ENCODE measurements around the gene SNPH.

The SNPH gene

DNA sequence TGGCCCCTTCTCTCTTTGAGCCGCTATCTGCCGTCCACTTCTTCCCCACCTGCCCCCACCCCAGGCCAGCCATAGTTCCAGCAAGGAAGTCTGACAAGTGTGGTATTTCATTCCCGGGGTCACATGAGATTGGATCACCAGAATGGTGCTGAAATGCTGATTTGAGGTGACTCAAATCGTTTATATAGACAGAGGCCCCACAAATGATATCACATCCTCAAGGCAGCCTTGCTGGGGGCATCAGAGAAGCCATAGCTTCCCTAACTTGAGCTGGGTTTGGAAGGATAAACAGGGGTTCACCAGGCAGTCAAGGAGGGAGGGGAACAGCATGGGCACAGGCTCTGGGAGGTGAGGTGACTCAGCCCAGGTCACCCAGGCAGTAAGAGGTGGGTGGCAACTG, 53.0 kb downstream of the SNPH start:
- H3K4me3 ChIP-seq (ENCODE audit: low read length): no peak overlapping the region
- DNase-seq (ENCODE audit: low read depth, low spot score): no peak

DNA sequence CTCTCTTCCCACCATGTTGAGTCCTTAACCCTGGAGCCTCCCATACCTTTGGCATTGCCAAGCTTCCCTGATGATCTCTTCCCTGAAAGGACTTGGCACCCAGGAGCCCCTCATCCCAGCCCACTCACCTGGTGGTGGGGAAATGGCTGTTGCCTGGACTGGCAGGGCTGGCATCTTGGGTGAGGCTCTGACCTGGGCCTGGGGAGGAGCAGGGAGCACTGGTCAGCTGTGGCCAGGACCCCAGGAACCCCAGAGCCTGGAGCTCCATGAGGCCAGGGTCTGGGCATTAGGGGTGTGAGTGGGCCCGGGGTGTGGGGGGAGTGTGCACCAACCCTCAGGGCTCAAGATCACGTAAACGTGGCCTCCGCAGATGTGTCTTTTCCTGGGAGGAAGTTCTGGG, 53.4 kb downstream of the SNPH start:
- DNase-seq (ENCODE audit: low read depth, low spot score): no peak
- H3K4me3 ChIP-seq (ENCODE audit: low read length): no peak overlapping the region

DNA sequence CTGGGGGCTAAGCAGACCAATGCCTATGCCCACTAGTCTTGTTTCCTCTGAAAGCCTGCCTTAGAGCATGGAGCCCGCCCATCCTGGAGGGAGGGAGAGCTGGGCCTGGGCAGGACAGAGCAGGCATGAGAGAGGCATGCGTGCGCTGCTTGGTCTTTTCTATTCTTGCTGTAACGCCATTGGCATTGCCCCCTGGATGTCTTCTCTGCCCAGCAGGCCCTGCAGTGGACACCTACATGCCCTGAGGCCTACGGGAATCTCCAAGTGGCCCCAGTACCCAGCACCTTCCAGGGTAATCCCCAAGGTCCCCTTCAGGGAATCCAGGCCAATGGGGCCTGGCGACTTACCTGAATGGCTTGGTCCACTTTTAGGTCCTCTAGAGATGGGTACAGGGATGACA, 53.9 kb downstream of the SNPH start:
- H3K4me3 ChIP-seq (ENCODE audit: low read length): no peak overlapping the region
- DNase-seq (ENCODE audit: low read depth, low spot score): no peak

DNA sequence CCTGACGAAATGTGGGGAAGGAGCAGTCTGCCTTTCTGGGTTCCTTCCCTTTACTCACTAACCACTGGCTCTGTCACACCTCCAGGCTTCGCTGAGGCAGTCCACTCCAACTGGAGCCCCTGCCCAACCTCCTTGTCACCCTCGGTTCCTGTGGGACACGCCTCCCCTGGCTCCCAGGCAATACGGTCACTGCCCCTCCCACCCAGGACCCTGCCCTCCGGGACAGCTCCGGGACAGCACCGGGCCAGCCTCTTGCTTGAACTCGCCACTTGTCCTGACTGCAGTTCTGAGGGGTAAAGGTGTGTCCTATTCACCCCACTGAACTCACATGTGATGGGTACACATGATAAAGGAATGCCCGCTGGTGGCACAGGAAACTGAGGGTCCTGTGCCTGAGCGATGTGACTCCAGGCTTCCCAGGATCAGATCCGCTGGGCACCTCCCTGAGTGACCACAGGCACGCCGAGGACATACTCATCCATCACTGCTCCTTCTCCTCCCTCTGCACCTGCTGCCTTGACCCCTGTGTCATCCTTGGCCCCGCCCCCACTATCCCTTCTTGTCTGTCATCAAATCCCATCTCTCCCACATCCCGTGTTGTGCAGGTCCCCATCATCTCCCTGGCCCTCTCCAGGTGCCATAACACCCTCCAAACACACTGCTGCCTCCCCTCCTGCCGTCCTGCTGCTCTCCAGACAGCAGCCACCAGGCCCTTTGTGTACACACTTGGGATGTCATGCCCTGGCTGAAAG, 55.0 kb downstream of the SNPH start:
- no peak overlapping the region for H3K4me3 ChIP-seq (ENCODE audit: low read length)
- DNase-seq (ENCODE audit: low read depth, low spot score): no peak

DNA sequence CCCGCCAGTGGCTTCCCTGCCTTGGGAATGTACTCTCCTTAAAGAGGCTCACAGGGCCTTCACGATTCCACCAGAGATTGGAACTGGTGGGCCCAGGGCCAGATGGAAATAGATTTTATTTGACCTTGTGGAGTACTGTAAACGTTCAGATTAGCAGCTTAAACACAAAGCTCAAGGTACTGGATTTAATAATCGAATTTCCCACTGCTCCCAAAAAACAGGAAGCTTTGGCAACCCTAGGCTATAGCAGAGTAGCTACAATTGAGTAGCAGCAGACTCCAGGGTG, 55.5 kb downstream of the SNPH start:
- DNase-seq (ENCODE audit: low read depth, low spot score): no peak

DNA sequence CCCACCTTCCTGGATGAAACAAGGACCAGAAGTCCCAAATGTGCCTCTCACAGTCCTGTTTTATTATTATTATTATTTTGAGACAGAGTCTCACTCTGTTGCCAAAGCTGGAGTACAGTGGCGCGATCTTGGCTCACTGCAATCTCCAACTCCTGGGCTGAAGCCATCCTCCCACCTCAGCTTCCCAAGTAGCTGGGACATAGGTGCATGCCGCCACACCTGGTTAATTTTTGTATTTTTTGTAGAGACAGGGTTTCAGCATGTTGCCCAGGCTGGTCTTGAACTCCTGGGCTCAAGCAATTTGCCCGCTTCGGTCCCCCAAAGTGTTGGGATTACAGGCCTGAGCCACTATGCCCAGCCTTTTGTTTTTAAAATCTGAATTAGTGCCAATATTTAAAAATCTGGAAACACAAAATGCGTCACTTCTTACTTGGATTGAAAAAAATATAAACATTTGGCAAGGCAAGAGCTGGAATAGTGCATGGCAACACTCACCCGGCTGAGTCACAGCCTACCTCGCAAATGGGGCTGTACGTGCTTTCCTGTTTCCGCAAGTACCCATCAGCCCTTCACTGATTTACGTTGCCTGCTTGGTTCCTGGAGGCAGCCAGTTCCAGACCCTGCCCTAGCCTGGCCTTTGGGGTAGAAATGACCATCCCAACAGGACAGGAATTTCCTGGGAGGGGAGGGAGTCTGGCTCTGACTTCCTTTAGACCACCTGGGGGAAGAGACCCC, 56.6 kb downstream of the SNPH start:
- H3K4me3 ChIP-seq (ENCODE audit: low read length): no peak overlapping the region
- no peak for DNase-seq (ENCODE audit: low read depth, low spot score)

More for the DNA sequence above, 55.5 kb downstream of the SNPH start:
- no peak overlapping the region for H3K4me3 ChIP-seq (ENCODE audit: low read length)

DNA sequence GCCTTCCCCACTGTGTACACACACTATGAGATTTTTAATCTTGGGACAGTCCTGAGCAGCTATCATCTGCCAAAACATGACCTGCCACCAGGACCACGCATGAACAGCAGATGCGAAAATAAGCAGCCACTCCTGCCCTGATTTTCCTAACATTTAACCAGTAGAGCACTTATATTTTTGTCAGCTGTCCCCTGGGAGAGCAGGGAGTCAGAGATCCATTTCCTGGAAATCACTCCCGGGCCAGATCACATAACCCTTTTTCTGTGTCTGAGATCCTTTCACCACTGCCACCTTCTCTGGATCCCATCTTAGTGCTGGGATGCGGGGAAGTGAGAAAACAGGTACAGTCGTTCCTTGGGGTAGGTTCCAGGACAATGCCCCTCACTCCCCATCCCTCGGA, 57.2 kb downstream of the SNPH start:
- DNase-seq (ENCODE audit: low read depth, low spot score): no peak
- H3K4me3 ChIP-seq (ENCODE audit: low read length): no peak overlapping the region

DNA sequence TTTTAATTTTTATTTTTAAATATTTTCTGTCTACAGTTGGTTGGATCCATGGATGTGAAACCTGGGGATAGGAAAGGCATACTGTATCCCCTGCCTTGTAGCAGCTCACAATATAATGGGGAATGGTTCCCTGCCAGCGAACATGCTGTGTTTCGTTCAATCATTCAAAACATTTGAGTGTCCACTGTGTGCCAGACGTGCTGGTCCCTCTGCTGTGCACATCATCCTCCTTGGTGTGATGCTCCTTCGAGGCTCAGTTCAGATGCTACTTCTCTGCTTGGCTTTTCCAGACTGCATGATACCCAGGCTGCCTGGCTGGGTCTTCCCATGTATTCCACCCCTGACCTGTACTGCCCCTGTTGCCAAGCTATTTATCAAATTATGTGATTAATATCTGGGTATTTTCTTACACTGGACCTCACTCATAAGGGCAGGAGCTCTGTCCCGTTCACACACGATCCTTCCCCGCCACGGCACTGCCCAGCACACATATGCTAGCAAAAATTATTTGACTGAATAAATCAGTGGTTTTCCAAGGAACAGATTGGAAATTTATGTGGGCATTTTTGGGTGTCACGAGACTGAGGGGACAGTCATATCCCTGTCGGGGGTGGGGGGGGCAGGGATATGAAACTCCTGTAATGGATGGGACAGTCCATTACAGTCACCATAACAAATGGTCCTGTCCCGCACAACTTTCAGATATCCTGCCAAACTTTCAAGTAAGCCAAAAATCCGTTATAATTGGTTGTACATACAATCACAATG, 57.9 kb downstream of the SNPH start:
- no peak for DNase-seq (ENCODE audit: low read depth, low spot score)
- H3K4me3 ChIP-seq (ENCODE audit: low read length): no peak overlapping the region

DNA sequence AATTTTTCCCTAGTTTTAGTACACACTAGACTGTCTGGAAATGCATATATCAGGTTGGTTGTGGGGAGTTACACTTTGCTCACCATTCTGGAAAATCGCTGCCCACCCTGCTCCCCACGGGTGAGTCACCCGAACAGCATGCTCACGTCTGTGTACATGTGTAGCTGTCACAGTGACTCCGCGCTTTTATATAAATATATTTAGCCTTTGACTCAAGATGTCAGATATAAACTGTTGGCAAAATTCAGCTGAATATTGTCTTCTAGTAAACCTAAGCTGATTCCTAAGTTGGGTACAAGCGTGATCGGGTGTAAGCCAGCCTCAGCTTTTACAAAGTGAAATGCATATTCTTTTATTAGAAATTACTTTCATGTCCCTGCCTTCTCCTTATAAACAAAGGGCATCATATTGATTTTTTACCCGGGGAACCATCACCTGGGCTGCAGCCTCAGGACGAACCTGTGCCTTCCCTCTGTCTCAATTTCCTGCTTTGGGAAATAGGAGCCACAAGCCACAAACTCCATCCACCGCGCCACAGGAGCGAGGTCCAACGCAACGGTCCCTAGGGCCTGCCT, 58.6 kb downstream of the SNPH start:
- DNase-seq (ENCODE audit: low read depth, low spot score): no peak
- H3K4me3 ChIP-seq (ENCODE audit: low read length): peak overlapping the region; percentile 95

DNA sequence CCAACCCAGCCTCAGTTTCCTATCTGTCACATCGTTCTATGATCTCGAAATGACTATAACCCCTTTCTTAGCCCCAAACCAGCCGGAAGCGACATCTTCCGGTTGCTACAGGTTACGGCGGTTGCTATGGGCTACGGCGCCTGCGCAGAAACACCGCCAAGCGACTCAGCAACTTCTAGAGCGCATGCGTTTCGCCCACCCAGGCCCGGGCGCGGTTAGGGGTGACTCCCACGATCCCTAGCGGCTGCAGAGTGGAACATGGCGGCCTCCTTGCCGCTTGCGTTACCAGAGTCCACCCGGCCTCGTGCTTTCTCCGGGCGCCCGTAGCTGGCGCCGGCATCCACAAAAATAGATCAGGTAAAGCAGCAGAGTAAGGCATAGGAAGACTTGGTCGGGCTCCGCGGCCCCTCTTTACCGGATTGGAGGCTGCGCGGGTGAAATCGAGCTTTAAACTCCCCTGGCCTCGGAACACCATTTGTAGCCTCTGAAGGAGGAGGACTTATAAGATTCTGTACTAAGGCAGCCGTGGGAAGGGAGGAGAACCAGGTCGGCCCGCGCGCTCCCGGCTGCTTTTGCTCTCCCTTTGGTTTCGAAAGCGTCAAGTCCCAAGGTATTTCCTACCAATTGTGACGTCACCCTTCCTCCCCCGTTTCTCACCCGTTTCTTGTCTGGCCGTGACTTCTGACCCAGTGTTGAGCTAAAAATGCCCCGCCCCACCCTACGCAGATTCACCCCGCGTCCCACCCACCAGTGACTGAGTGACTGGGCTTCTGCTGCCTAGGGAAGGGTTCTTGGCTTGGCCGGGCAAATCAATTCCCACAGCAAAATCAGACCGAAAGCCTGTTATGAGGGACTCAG, 59.3 kb downstream of the SNPH start:
- DNase-seq (ENCODE audit: low read depth, low spot score): peak; percentile 93
- peak overlapping the region; percentile 95 for H3K4me3 ChIP-seq (ENCODE audit: low read length)

DNA sequence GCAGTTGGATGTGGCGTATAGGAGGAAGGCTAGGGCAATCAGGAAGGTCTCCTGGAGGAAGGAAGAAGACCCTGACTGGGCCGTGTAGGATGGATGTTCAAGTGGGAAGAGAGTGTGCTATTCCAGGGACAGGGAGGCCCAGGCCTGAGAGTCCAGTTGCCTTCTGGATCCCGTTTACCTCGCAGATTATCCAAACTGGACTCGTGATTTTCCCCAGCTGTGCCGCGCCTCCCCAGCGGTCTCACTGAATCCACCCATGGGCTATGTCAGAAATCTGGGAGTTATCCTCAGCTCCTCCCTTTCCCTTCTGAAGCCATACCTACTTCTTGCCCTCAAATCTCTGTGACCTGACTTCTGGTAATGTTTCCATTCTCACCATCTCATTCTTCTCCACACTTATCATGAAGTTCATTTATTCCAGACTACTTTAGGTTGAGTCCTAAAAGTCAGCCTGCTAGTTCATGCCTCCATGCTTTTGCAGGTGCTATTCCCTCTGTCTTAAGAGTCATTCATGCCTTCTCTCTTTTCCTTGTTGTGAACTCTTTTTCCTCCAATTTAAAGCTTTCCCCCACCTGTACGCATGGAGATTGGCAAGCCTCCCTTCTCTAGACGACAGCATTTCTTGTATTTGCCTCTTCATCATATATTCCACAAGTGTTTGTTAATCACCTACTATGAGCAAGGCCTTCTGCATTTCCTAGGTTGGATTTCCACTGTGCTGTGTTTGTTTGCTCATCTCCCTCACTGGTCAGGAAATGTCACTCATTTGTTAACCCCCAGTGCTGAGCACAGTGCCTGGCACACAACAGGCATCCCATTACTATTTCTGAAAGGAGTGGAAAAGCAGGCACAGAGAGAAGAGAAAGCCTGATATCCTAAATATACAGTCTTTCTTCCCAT, 60.2 kb downstream of the SNPH start:
- peak overlapping the region; percentile 95 for H3K4me3 ChIP-seq (ENCODE audit: low read length)
- no peak for DNase-seq (ENCODE audit: low read depth, low spot score)

DNA sequence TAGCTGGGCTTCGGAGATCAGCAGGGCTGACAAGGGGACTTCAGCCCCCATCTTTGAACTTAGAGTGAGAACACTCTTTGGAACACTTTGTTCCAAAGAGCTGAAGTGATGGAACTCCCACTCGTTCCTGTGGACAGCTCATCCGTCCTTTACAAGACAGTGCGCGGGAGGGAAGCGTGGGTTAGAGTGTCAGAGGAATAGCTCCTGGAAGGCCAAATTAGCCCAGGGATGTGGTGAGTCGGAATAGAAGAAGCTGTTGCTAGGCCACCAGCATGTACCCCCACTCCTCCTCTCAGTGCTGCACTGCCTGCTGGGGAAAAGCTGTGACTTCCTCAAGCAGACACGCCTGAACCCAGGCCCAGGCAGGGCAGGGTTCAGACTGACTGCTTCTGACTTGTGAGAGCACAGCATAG, 61.2 kb downstream of the SNPH start:
- H3K4me3 ChIP-seq (ENCODE audit: low read length): no peak overlapping the region
- no peak for DNase-seq (ENCODE audit: low read depth, low spot score)

DNA sequence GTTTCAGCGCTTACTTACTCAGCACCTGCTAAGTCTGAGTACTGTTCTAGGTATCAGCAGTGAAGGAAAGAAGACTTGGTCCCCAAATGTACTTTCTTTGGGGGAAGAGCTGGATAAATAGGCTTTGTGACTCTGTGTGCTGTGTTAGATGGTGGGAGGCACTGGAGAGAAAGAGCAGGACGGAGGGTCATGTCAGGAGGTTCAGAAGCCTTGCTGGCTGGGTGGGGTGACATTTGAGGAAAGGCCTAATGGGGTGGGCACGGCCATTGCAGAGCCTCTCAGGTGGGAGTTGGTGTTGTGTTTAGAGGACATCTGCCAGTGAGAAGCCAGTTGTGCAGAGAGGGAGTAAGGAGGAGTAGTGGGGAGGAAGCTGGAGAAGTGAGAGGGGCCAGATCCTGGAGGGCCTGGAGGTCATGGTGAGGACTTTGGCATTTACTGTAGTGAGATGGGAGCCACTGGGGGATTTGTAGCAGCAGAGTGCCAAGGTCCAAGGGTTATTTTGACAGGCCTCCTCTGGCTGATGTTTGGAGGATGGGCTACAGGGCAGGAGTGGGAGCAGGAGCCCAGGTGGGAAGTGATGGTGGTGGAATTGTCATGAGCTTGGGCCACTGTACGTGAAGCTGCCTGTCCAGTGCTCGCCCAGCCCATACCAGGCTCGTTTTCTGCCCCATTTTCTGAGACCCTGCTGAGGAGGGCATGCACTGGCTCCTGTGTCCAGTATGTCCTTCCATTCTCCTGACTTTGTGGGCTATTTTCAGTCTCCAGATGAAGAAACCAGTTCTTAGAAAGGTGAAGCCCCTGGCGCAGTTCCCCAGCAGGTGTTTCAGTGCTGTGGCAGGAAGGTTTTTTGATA, 62.0 kb downstream of the SNPH start:
- no peak overlapping the region for H3K4me3 ChIP-seq (ENCODE audit: low read length)
- DNase-seq (ENCODE audit: low read depth, low spot score): no peak

DNA sequence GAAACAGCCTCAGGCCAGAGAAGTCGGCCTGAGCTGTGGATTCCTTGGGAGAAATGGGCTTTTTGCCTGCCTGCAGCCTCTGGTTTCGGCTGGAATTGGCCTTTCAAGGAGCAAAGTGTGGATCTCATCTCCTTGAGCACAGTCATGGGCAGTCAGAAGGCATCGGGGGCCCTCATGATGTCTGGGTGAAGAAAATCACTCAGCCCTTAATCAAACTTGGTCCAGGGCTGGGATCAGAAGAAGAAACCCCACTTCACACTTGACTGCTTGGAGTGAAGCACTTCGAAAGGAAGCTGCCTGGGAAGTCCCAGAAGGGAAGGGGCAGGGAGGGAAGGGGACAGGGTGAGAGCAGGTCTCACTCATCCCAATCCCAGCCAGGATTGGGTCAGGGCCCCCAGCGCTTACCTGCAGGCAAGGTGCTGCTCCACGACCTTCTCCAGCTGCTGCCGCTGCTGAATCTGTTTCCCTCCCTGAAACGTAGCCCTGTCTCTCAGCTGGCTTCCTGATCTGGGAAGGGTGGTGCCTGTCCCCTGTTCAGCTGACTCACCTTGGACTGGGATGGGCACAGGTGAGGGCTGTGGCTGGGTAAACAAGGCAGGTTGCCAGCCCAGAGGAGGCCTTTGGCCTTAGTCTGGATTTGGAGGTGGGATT, 62.7 kb downstream of the SNPH start, which contains the start of gene SDCBP2:
Gene SDCBP2 (minus strand): TSS at position 460 of the 651 bp plus-strand sequence. CDS start 8,723 bp downstream, outside the sequence.
- H3K4me3 ChIP-seq (ENCODE audit: low read length): no peak within 1 kb of the TSS
- no peak for DNase-seq (ENCODE audit: low read depth, low spot score)

DNA sequence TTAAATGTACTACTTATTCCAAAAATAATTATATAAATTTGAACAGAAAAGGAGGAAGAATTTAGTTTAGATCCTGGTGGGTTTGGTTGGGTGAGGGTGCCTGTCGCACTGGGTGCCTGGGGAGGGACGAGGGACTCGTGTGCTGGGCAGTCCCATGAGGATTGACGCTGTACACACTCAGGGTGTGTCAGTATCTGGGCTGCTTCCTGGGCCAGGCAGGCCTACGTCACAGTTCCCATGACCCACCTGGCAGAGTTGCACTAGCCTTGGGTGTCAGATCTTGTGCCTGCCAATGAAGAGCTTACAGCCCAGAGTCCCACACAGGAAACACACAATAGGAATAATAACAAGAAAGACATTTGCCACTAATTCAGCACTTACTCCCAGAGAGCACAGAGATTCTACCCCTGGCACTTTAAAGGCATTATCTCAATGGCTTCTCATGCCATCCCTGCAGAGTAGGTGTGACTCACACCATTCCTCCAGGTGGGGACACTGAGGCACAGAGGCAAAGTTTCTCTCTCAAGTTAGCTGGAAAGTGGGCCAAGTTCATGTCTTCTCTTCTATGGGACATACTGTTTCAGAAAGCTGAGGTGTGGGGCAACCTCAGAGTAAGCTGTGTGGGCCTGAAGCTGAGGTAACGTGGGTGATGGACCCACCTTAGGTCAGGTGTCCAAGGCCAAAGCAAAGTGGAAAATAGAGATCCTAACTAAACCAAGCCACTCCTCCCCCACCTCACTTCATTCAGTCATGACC, 64.2 kb downstream of the SNPH start:
- H3K4me3 ChIP-seq (ENCODE audit: low read length): no peak overlapping the region
- DNase-seq (ENCODE audit: low read depth, low spot score): no peak

DNA sequence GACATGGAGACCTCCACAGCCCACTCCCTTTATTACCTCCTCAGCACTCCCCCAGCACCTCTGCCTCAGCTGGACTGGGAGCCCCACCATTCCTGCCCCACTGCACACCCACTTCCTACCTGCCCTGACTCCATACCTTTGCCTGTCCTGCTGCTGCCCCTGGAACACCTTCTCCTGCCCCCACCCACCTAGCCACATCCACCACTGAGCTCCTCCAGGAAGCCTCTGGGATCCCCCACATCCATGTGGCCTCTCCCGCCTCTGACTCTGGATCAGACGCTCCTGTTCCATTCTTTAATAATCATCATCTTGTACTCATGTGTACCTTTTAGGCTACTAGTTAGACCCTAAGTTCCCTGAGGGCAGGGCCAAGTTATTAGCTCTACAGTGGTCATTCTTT, 65.0 kb downstream of the SNPH start:
- no peak for DNase-seq (ENCODE audit: low read depth, low spot score)
- no peak overlapping the region for H3K4me3 ChIP-seq (ENCODE audit: low read length)

All from Jurkat, Clone E6-1 (cell line).